Naive thymus-derived CD4-positive, alpha-beta T cell (primary cell): ENCODE results near the gene TMEM213. TPM values are rescaled to one million over a fixed set of nuclear protein-coding genes. Genes with fewer than 3 reads are reported as not detected.

Experiments
- ATAC-seq: fragments of 150-1000 bp; cut with Tn5 transposase; 2 replicates; pipeline ENCODE4 v1.10.0; 2021; ENCODE audit warnings: mild to moderate bottlenecking, moderate library complexity
- CTCF ChIA-PET: fragments of 350-600 bp; sonication (Branson Sonifier 250); formaldehyde crosslinking; loops from one replicate; lab custom pipeline; 2021; ENCODE audit warnings: antibody characterized with exemption; lab: Charles Lee
- POLR2A ChIA-PET: fragments of 350-600 bp; sonication (Branson Sonifier 250); formaldehyde crosslinking; loops from one replicate; lab custom pipeline; 2021; ENCODE audit warnings: antibody characterized with exemption, inconsistent platforms; lab: Charles Lee
- DNase-seq, 9 donors: peaks; one replicate each; pipeline versions ENCODE4 v3.0.0 to v3.0.0-alpha.2; 2020 to 2022; ENCODE audit warnings: mixed read lengths in 1 of 9
- H3K27ac ChIP-seq: one replicate; pipeline ENCODE4 v1.7.0; 2013; ENCODE audit warnings: mild to moderate bottlenecking, low read depth, low read length, moderate library complexity
- H3K27me3 ChIP-seq, 2 donors: one replicate each; pipeline ENCODE4 v1.7.0; 2013; ENCODE audit warnings: low read length in 2 of 2, mild to moderate bottlenecking in 2 of 2, moderate library complexity in 2 of 2; ENCODE audit not compliant: control insufficient read depth in 2 of 2, insufficient read depth in 2 of 2
- H3K36me3 ChIP-seq, 3 experiments: 1 replicate in 2 of 3; 2 replicates in 1 of 3; pipeline ENCODE4 v1.7.0; 2013; ENCODE audit warnings: low read length in 3 of 3, mild to moderate bottlenecking in 3 of 3, moderate library complexity in 1 of 3; ENCODE audit not compliant: insufficient read depth in 3 of 3, control insufficient read depth in 2 of 3
- H3K4me1 ChIP-seq, 2 donors: one replicate each; pipeline ENCODE4 v1.7.0; 2013; ENCODE audit warnings: low read length in 2 of 2, mild to moderate bottlenecking in 2 of 2, moderate library complexity in 1 of 2; ENCODE audit not compliant: control insufficient read depth in 2 of 2, insufficient read depth in 2 of 2
- H3K4me3 ChIP-seq: 2 replicates; pipeline ENCODE4 v1.7.0; 2013; ENCODE audit warnings: mild to moderate bottlenecking, low read length
- H3K9me3 ChIP-seq, 3 experiments: 1 replicate in 2 of 3; 2 replicates in 1 of 3; pipeline ENCODE4 v1.7.0; 2013; ENCODE audit warnings: low read length in 3 of 3; ENCODE audit not compliant: control insufficient read depth in 2 of 3
- H3K27ac Mint-ChIP-seq, 9 donors: one replicate each; pipeline ENCODE4 v1.8.0; 2020 to 2022; ENCODE audit warnings: mixed read lengths in 9 of 9, mild to moderate bottlenecking in 8 of 9, moderate library complexity in 5 of 9, inconsistent platforms in 2 of 9
- H3K27me3 Mint-ChIP-seq, 5 donors: one replicate each; pipeline ENCODE4 v1.8.0; 2021 to 2022; ENCODE audit warnings: mixed read lengths in 5 of 5, mild to moderate bottlenecking in 1 of 5
- H3K36me3 Mint-ChIP-seq, 5 donors: one replicate each; pipeline ENCODE4 v1.8.0; 2020 to 2022; ENCODE audit warnings: mixed read lengths in 5 of 5, mild to moderate bottlenecking in 3 of 5, inconsistent platforms in 1 of 5
- H3K4me1 Mint-ChIP-seq, 7 donors: one replicate each; pipeline ENCODE4 v1.8.0; 2020 to 2022; ENCODE audit warnings: mixed read lengths in 7 of 7, mild to moderate bottlenecking in 3 of 7, inconsistent platforms in 1 of 7
- H3K4me3 Mint-ChIP-seq, 10 donors: one replicate each; pipeline ENCODE4 v1.8.0; 2020 to 2022; ENCODE audit warnings: mild to moderate bottlenecking in 10 of 10, mixed read lengths in 10 of 10, moderate library complexity in 6 of 10, inconsistent platforms in 2 of 10
- H3K9me3 Mint-ChIP-seq, 11 donors: one replicate each; pipeline ENCODE4 v1.8.0; 2020 to 2022; ENCODE audit warnings: mixed read lengths in 11 of 11, mild to moderate bottlenecking in 4 of 11, inconsistent platforms in 1 of 11, moderate library complexity in 1 of 11
- intact Hi-C, 2 donors: fragments of 100-400 bp; cut with micrococcal nuclease; formaldehyde crosslinking; loops; one replicate each; pipeline ENCODE4 v1.15.1; 2023
- polyA plus RNA-seq, 2 donors: library from polyadenylated mRNA; unstranded; fragments of 300-500 nt; fragmentation: Illumina TruSeq; gene quantifications; one replicate each; pipeline ENCODE4 v1.2.3, GENCODE V29; 2021
- total RNA-seq, 6 experiments: library from RNA in 5 of 6; stranded (reverse) in 5 of 6; gene quantifications; 1 replicate in 5 of 6; 2 replicates in 1 of 6; pipeline ENCODE4 v1.2.3 and lab custom pipeline; 2021 to 2026

The TMEM213 gene, protein sequence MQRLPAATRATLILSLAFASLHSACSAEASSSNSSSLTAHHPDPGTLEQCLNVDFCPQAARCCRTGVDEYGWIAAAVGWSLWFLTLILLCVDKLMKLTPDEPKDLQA
- total RNA-seq (1 to 10 TPM in 1 of 5 experiments, not detected in 4; 1.3 TPM), polyA plus RNA-seq (not detected), total RNA-seq (lab: John Stamatoyannopoulos, UW) (not detected)

- DNase-seq (peak in 1 of 9 donors; percentile 11), ATAC-seq (peak; percentile 47)
- Histone ChIP-seq H3K4me3 (no peak within 1 kb of the TSS), H3K4me1 (no peaks in the 10 kb centered on the region), H3K36me3 (no peaks in the 10 kb centered on the region), H3K27ac (no peak within 1 kb of the TSS), H3K27me3 (no peaks in the 10 kb centered on the region), H3K9me3 (no peaks in the 10 kb centered on the region)
- H3K9me3 Mint-ChIP-seq, result peaks cover 0 to 4% (median 0%) of the 10 kb centered on the region in 11 donors
- H3K27me3 Mint-ChIP-seq, result peaks cover 0 to 6% (median 3%) of the 10 kb centered on the region in 5 donors
- intact Hi-C loops, result no loop called here
- ChIA-PET CTCF (interaction anchor here (0.7 kb wide), 1 partner anchor 830 kb away, joined by 3 read pairs; no protein-coding TSS in a partner anchor), POLR2A (interaction anchor here (0.6 kb wide), 1 partner anchor 146 kb away, joined by 3 read pairs; no protein-coding TSS in a partner anchor)
- H3K4me3 Mint-ChIP-seq, result peak within 1 kb of the TSS in 1 of 10 donors; percentile 3
- H3K36me3 Mint-ChIP-seq, result no peaks in the 10 kb centered on the region
- peak within 1 kb of the TSS in 2 of 9 donors; percentile 55 to 65 for H3K27ac Mint-ChIP-seq
- H3K4me1 Mint-ChIP-seq, result peaks cover 7 to 12% (median 10%) of the 10 kb centered on the region in 7 donors
Observed at GRCh38 chr7:138797715-138798320, at the start of gene TMEM213, which contains the start of gene ATP6V0A4. Gene TMEM213, plus strand, starts transcription at chr7:138797994. Its CDS starts 111 bp downstream, at chr7:138798105. Gene ATP6V0A4, minus strand, starts transcription at chr7:138798196. Its CDS starts 26,949 bp downstream, at chr7:138771247.

DNA sequence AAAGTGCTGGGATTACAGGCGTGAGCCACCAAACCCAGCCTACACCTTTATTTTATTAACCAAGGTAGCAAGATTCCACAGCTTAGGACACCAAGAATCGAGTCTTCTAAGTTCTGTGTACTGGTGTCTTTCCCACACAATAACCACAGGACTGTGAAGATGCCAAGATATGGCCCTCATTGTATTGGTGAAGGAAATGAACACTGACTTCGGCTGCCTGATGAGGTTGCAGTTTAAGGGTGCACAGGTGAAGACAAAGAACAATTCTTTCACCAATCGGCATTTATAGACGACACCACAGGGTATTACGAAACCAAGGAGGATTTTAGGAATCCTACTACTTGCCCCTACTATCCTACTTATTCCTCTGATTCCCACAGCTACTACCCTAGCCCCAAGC is 49.1 kb upstream of the TMEM213 start:
- H3K9me3 Mint-ChIP-seq, result peaks cover 0 to 7% (median 0%) of the 10 kb centered on the region in 11 donors
- Histone ChIP-seq H3K27me3 (no peaks in the 10 kb centered on the region), H3K36me3 (no peaks in the 10 kb centered on the region), H3K4me3 (no peak overlapping the region), H3K9me3 (no peaks in the 10 kb centered on the region), H3K27ac (no peak overlapping the region), H3K4me1 (peaks cover 19 to 22% of the 10 kb centered on the region in 2 donors)
- intact Hi-C loops, result no loop called here
- no peak for ATAC-seq
- ChIA-PET POLR2A (no interaction called here), CTCF (interaction anchor here (1.1 to 1.3 kb wide), 3 partner anchors 10 to 283 kb away, joined by 3 to 6 read pairs (median 4); no protein-coding TSS in a partner anchor)
- peak overlapping the region in 7 of 9 donors; percentile 33 to 99 (median 93) for H3K27ac Mint-ChIP-seq
- H3K4me1 Mint-ChIP-seq, result peaks cover 30 to 66% (median 58%) of the 10 kb centered on the region in 7 donors
- peaks cover 0 to 4% (median 0%) of the 10 kb centered on the region in 5 donors for H3K27me3 Mint-ChIP-seq
- H3K4me3 Mint-ChIP-seq, result no peak overlapping the region
- DNase-seq, result no peak
- H3K36me3 Mint-ChIP-seq, result peaks cover 0 to 2% (median 0%) of the 10 kb centered on the region in 5 donors

- peak overlapping the region in 2 of 10 donors; percentile 0 to 62 for H3K4me3 Mint-ChIP-seq
- peaks cover 34 to 69% (median 61%) of the 10 kb centered on the region in 7 donors for H3K4me1 Mint-ChIP-seq
- intact Hi-C loops, result loop anchor here (5.0 to 10.0 kb wide), 10 partner anchors 62 to 1727 kb away; partner anchors contain the start of genes CREB3L2 (in 1 of the 2), MKRN1 (in 1 of the 2) and UBN2 (in 1 of the 2)
- Histone ChIP-seq H3K4me1 (peaks cover 22 to 25% of the 10 kb centered on the region in 2 donors), H3K27ac (no peak overlapping the region), H3K36me3 (no peaks in the 10 kb centered on the region), H3K27me3 (no peaks in the 10 kb centered on the region), H3K4me3 (no peak overlapping the region), H3K9me3 (no peaks in the 10 kb centered on the region)
- H3K27ac Mint-ChIP-seq, result peak overlapping the region; percentile 7 to 99 (median 93)
- H3K9me3 Mint-ChIP-seq, result peaks cover 0 to 7% (median 0%) of the 10 kb centered on the region in 11 donors
- ChIA-PET POLR2A (no interaction called here), CTCF (interaction anchor here (1.3 to 2.4 kb wide), 2 partner anchors 11 to 20 kb away, joined by 3 to 9 read pairs; no protein-coding TSS in a partner anchor)
- H3K27me3 Mint-ChIP-seq, result peaks cover 0 to 4% (median 0%) of the 10 kb centered on the region in 5 donors
- ATAC-seq (no peak), DNase-seq (no peak)
- H3K36me3 Mint-ChIP-seq, result peaks cover 0 to 2% (median 0%) of the 10 kb centered on the region in 5 donors
Observed at GRCh38 chr7:138749960-138750359, 47.8 kb upstream of the TMEM213 start.

GRCh38 chr7:138750473-138750872 is 47.3 kb upstream of the TMEM213 start:
- ChIA-PET POLR2A (no interaction called here), CTCF (interaction anchor here (0.6 to 2.4 kb wide), 2 partner anchors 12 to 584 kb away, joined by 3 to 9 read pairs; no protein-coding TSS in a partner anchor)
- H3K9me3 ChIP-seq, result no peaks in the 10 kb centered on the region
- no peak overlapping the region for H3K4me3 Mint-ChIP-seq
- peaks cover 0 to 2% (median 0%) of the 10 kb centered on the region in 5 donors for H3K36me3 Mint-ChIP-seq
- H3K27ac Mint-ChIP-seq, result peak overlapping the region in 8 of 9 donors; percentile 57 to 99 (median 95)
- no peaks in the 10 kb centered on the region for H3K27me3 ChIP-seq
- peaks cover 0 to 4% (median 0%) of the 10 kb centered on the region in 5 donors for H3K27me3 Mint-ChIP-seq
- H3K36me3 ChIP-seq, result no peaks in the 10 kb centered on the region
- peaks cover 0 to 7% (median 0%) of the 10 kb centered on the region in 11 donors for H3K9me3 Mint-ChIP-seq
- no peak for DNase-seq
- no peak overlapping the region for H3K4me3 ChIP-seq
- peaks cover 22 to 25% of the 10 kb centered on the region in 2 donors for H3K4me1 ChIP-seq
- H3K4me1 Mint-ChIP-seq, result peaks cover 34 to 69% (median 57%) of the 10 kb centered on the region in 7 donors
- H3K27ac ChIP-seq, result no peak overlapping the region
- intact Hi-C loops, result loop anchor here (5.0 to 10.0 kb wide), 10 partner anchors 62 to 1727 kb away; partner anchors contain the start of genes CREB3L2 (in 1 of the 2), MKRN1 (in 1 of the 2) and UBN2 (in 1 of the 2)
- ATAC-seq, result no peak

DNA sequence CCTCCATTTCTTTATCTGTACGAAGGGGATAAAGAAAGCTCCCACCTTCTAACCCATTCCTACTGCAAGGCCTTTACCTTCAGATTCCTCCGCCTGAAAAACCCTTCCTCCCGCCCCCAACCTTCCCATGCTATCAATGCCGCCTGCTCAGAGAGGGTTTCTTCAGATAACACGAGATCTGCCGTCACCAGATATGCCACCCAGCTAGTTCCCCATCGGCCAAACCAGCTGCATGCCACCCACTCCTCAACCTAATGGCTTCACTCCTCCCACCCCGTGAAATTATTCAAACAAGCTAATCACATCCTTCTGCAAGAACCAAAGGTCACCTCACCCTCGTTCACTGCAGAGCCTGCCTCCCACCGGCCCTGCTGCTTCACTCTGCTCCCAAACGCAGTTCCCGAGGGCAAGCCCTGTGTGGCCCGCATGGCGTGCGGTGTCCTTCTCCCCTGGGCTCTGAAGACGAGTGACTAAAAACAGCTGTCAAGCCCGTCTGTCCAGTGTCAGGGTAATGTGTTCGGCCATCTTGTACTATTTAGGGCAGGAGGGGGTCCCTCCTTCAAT is 46.8 kb upstream of the TMEM213 start:
- CTCF ChIA-PET, result interaction anchor here (0.6 to 2.4 kb wide), 3 partner anchors 8 to 585 kb away, joined by 3 to 9 read pairs (median 3); no protein-coding TSS in a partner anchor
- peak overlapping the region in 1 of 10 donors; percentile 33 for H3K4me3 Mint-ChIP-seq
- no peak for ATAC-seq

More for the DNA sequence above, 46.8 kb upstream of the TMEM213 start:
- Histone ChIP-seq H3K9me3 (no peaks in the 10 kb centered on the region), H3K27ac (no peak overlapping the region), H3K36me3 (no peaks in the 10 kb centered on the region), H3K4me3 (no peak overlapping the region), H3K4me1 (peaks cover 22 to 25% of the 10 kb centered on the region in 2 donors), H3K27me3 (no peaks in the 10 kb centered on the region)
- peaks cover 34 to 71% (median 57%) of the 10 kb centered on the region in 7 donors for H3K4me1 Mint-ChIP-seq
- H3K27ac Mint-ChIP-seq, result peak overlapping the region; percentile 38 to 99 (median 93)
- intact Hi-C loops, result loop anchor here (5.0 to 10.0 kb wide), 10 partner anchors 61 to 1726 kb away; partner anchors contain the start of genes CREB3L2 (in 1 of the 2), MKRN1 (in 1 of the 2) and UBN2 (in 1 of the 2)
- peaks cover 0 to 4% (median 0%) of the 10 kb centered on the region in 5 donors for H3K27me3 Mint-ChIP-seq
- no peak for DNase-seq
- POLR2A ChIA-PET, result interaction anchor here (0.6 to 1.2 kb wide), 2 partner anchors 7 to 648 kb away, joined by 3 read pairs; no protein-coding TSS in a partner anchor
- peaks cover 0 to 2% (median 0%) of the 10 kb centered on the region in 5 donors for H3K36me3 Mint-ChIP-seq
- peaks cover 0 to 7% (median 0%) of the 10 kb centered on the region in 11 donors for H3K9me3 Mint-ChIP-seq
